ENCODE measurements around the gene SSBP3. TPM values are rescaled to one million over a fixed set of nuclear protein-coding genes. Genes with fewer than 3 reads are reported as not detected.

SSBP3 gene
- total RNA-seq, 4 donors from 2014 or later = 15.4 to 23.0 (median 18.2) TPM

DNA sequence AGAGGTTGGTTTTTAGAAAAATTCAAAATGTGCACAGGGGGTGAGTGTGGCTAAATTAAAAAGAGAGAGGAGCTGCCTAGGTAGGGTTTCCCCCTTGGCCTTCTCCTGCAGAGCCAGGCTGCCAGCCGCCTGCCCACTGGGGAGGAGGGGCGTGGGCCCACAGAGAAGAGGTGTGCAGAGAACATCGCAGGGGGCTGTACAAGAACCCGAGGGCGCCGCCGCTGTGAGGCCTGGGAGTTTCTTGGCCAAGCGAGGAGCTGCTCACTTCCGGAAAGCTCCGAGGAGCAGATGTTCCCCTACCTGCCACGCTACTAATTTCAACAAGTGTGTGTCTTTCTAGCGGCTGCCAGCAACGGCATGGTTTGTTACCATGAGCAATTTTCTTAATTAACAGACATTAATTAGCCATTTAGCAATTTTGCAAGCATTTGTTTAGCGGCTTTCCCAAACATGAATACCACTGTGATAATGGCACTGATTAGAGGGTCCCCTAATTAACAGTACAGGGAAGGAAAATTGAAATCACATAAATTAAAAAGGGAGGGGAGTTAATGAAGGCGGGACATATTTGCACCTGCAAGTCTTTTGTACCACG lies 146.6 kb downstream of the SSBP3 start:
- no peak for DNase-seq
- H3K4me1 ChIP-seq = peaks cover 9 to 15% of the 10 kb centered on the region in 2 donors
- H3K27ac ChIP-seq = no peak overlapping the region
- no peaks in the 10 kb centered on the region for H3K36me3 ChIP-seq
- no peaks in the 10 kb centered on the region for H3K9me3 ChIP-seq
- no peak for TF ChIP-seq POLR2A (IDR thresholded peaks at IDR 0.05)
- TF ChIP-seq, protein P1, sequence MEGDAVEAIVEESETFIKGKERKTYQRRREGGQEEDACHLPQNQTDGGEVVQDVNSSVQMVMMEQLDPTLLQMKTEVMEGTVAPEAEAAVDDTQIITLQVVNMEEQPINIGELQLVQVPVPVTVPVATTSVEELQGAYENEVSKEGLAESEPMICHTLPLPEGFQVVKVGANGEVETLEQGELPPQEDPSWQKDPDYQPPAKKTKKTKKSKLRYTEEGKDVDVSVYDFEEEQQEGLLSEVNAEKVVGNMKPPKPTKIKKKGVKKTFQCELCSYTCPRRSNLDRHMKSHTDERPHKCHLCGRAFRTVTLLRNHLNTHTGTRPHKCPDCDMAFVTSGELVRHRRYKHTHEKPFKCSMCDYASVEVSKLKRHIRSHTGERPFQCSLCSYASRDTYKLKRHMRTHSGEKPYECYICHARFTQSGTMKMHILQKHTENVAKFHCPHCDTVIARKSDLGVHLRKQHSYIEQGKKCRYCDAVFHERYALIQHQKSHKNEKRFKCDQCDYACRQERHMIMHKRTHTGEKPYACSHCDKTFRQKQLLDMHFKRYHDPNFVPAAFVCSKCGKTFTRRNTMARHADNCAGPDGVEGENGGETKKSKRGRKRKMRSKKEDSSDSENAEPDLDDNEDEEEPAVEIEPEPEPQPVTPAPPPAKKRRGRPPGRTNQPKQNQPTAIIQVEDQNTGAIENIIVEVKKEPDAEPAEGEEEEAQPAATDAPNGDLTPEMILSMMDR (IDR thresholded peaks at IDR 0.05) = no peak
- 93 to 95% methylated on average over 16 of the region's 16 CpGs for WGBS, 2 donors
- no peaks in the 10 kb centered on the region for H3K27me3 ChIP-seq
- intact Hi-C loops (cut with DNase I) = no loop called here
- no peak overlapping the region for H3K4me3 ChIP-seq (replicated peaks in 1 of 3)

DNA sequence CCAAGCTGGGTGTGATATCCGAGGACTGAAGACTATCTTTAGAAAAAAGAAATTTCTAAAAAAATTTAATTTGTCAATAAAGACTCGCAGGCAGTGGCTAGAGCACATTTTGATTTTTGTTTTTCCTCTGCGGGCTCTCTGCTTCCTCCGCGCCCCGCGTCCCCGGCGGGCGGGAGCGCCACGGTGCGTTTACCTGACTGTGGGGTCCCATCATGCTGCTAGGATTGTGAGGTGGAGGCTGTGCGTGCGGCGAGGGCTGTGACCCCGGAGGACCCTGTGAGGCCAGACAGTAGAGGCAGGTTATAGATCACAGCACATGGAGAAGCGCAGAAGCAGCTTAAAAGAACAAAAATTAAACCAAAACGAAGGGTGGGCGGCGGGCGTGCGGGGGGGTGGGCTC lies 148.3 kb downstream of the SSBP3 start:
- WGBS, 2 donors = 93 to 94% methylated on average over 23 of the region's 23 CpGs
- peaks cover 4 to 5% of the 10 kb centered on the region in 2 donors for H3K4me1 ChIP-seq
- no peak overlapping the region for H3K27ac ChIP-seq
- H3K4me3 ChIP-seq (replicated peaks in 1 of 3) = no peak overlapping the region
- H3K9me3 ChIP-seq = no peaks in the 10 kb centered on the region
- TF ChIP-seq POLR2A (IDR thresholded peaks at IDR 0.05) = no peak
- TF ChIP-seq, protein P1 (IDR thresholded peaks at IDR 0.05) = no peak
- intact Hi-C loops (cut with DNase I) = no loop called here
- DNase-seq = no peak
- no peaks in the 10 kb centered on the region for H3K27me3 ChIP-seq
- no peaks in the 10 kb centered on the region for H3K36me3 ChIP-seq

GRCh38 chr1:54257346-54257620 lies 148.9 kb downstream of the SSBP3 start:
- intact Hi-C loops (cut with DNase I) = no loop called here
- H3K27me3 ChIP-seq = no peaks in the 10 kb centered on the region
- no peak overlapping the region for H3K27ac ChIP-seq
- H3K9me3 ChIP-seq = no peaks in the 10 kb centered on the region
- H3K36me3 ChIP-seq = no peaks in the 10 kb centered on the region
- TF ChIP-seq, protein P1 (IDR thresholded peaks at IDR 0.05) = no peak
- TF ChIP-seq POLR2A (IDR thresholded peaks at IDR 0.05) = no peak
- no peaks in the 10 kb centered on the region for H3K4me1 ChIP-seq
- DNase-seq = no peak
- H3K4me3 ChIP-seq (replicated peaks in 1 of 3) = no peak overlapping the region
- whole genome bisulfite sequencing, 2 donors = 82 to 91% methylated on average over 10 of the region's 10 CpGs

GRCh38 chr1:54256522-54257345 lies 149.5 kb downstream of the SSBP3 start:
- Histone ChIP-seq H3K4me3 (replicated peaks in 1 of 3) (no peak overlapping the region), H3K36me3 (no peaks in the 10 kb centered on the region), H3K4me1 (no peaks in the 10 kb centered on the region), H3K27me3 (no peaks in the 10 kb centered on the region), H3K27ac (no peak overlapping the region), H3K9me3 (no peaks in the 10 kb centered on the region)
- TF ChIP-seq POLR2A (IDR thresholded peaks at IDR 0.05) = no peak
- TF ChIP-seq, protein P1 (IDR thresholded peaks at IDR 0.05) = no peak
- WGBS, 2 donors = 89 to 94% methylated on average over 13 of the region's 13 CpGs
- DNase-seq = no peak
- intact Hi-C loops (cut with DNase I) = no loop called here

DNA sequence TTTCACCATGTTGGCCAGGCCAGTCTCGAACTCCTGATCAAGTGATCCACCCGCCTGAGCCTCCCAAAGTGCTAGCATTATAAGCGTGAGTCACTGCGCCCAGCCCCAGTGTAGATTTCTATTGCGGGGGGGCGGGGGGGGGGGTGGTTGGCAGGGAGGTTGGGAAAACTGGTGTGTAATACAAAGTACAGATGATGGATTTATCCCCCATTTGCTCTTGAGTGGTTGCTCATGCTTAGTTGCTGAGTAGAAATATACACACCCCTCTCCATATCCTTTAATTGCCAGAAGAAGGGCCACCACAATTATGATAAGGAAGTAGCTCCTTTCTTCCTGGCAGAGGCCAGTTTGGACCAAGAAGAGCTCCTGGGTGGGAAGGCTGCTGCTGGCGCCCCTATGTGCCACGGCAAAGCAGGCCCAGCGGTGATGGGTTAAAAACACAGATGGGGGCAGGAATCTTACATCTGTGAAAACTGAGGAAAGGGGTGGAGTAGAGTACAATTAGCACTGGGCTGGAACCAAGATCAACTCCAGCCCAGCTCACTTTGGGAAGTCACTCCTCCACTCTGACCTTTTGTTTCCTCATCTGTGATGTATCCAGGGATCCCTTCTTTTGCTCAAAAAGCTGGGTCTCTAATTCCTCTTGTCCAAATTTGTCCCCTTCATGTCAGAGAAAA lies 151.0 kb downstream of the SSBP3 start:
- H3K9me3 ChIP-seq = no peaks in the 10 kb centered on the region
- no peak for DNase-seq
- no peaks in the 10 kb centered on the region for H3K27me3 ChIP-seq
- TF ChIP-seq POLR2A (IDR thresholded peaks at IDR 0.05) = no peak
- TF ChIP-seq, protein P1 (IDR thresholded peaks at IDR 0.05) = no peak
- no peak overlapping the region for H3K27ac ChIP-seq
- H3K4me1 ChIP-seq = peaks cover 0 to 4% of the 10 kb centered on the region in 2 donors
- intact Hi-C loops (cut with DNase I) = no loop called here
- H3K36me3 ChIP-seq = no peaks in the 10 kb centered on the region
- no peak overlapping the region for H3K4me3 ChIP-seq (replicated peaks in 1 of 3)
- 89 to 90% methylated on average over 9 of the region's 9 CpGs for WGBS, 2 donors

All from thyroid gland (tissue), 4 donors.